MM.1S (cell line): ENCODE data around the gene ZPBP.

ENCODE experiments used
- DNase-seq: peaks from one replicate; pipeline ENCODE4 v3.0.0-alpha.2; 2015
- H2AFZ ChIP-seq: fragments of 300-600 bp; sonication (generic); 2 replicates; pipeline ENCODE4 v1.6.0; 2016; ENCODE audit warnings: antibody characterized with exemption, low read length
- H3F3A ChIP-seq: fragments of 300-600 bp; sonication (generic); 2 replicates; pipeline ENCODE4 v1.6.1; 2016; ENCODE audit warnings: mild to moderate bottlenecking, antibody characterized with exemption, low read length, moderate library complexity, mixed read lengths; ENCODE audit not compliant: insufficient read depth
- H3K27ac ChIP-seq: fragments of 300-600 bp; sonication (generic); 2 replicates; pipeline ENCODE4 v1.5.1; 2016; ENCODE audit warnings: mild to moderate bottlenecking, low read length
- H3K27me3 ChIP-seq: fragments of 300-600 bp; sonication (generic); replicated peaks from 2 replicates; pipeline ENCODE4 v1.6.0; 2016; ENCODE audit warnings: low read length; ENCODE audit not compliant: insufficient read depth
- H3K36me3 ChIP-seq: fragments of 300-600 bp; sonication (generic); replicated peaks from 2 replicates; pipeline ENCODE4 v1.6.1; 2016; ENCODE audit warnings: mild to moderate bottlenecking, low read length, mixed read lengths; ENCODE audit not compliant: insufficient read depth
- H3K4me1 ChIP-seq: fragments of 300-600 bp; sonication (generic); 2 replicates; pipeline ENCODE4 v1.6.1; 2016; ENCODE audit warnings: low read length, mixed read lengths
- H3K4me2 ChIP-seq: fragments of 300-600 bp; sonication (generic); 2 replicates; pipeline ENCODE4 v1.6.0; 2016; ENCODE audit warnings: low read depth, low read length
- H3K4me3 ChIP-seq: fragments of 300-600 bp; sonication (generic); 2 replicates; pipeline ENCODE4 v1.5.1; 2016; ENCODE audit warnings: low read length, mixed read lengths
- H3K79me2 ChIP-seq: fragments of 300-600 bp; sonication (generic); 2 replicates; pipeline ENCODE4 v1.6.1; 2016; ENCODE audit warnings: mixed run types, low read length, mixed read lengths
- H3K9ac ChIP-seq: fragments of 300-600 bp; sonication (generic); 2 replicates; pipeline ENCODE4 v1.6.1; 2016; ENCODE audit warnings: low read length, mixed read lengths
- H3K9me2 ChIP-seq: fragments of 300-600 bp; sonication (generic); replicated peaks from 2 replicates; pipeline ENCODE4 v1.6.1; 2016; ENCODE audit warnings: mild to moderate bottlenecking, low read length, mixed read lengths; ENCODE audit not compliant: insufficient read depth
- H3K9me3 ChIP-seq: fragments of 300-600 bp; sonication (generic); replicated peaks from 2 replicates; pipeline ENCODE4 v1.6.1; 2016; ENCODE audit warnings: mild to moderate bottlenecking, low read length, mixed read lengths; ENCODE audit not compliant: insufficient read depth
- H4K20me1 ChIP-seq: fragments of 300-600 bp; sonication (generic); 2 replicates; pipeline ENCODE4 v1.6.1; 2016; ENCODE audit warnings: mild to moderate bottlenecking, low read length, moderate library complexity, mixed read lengths; ENCODE audit not compliant: insufficient read depth
- EZH2 ChIP-seq: fragments of 300-600 bp; sonication (generic); optimal IDR thresholded peaks from 2 replicates; pipeline ENCODE3; 2017; ENCODE audit warnings: low read depth, mild to moderate bottlenecking, antibody characterized with exemption, low read length, mixed read lengths
- EZH2phosphoT487 ChIP-seq: fragments of 300-600 bp; sonication (generic); IDR thresholded peaks from 2 replicates; pipeline ENCODE4 v1.6.1; 2018; ENCODE audit warnings: antibody characterized with exemption, low read length
- TF ChIP-seq, protein P1 (sequence below): fragments of 300-600 bp; sonication (generic); IDR thresholded peaks from 2 replicates; pipeline ENCODE4 v1.5.1; 2016; ENCODE audit warnings: antibody characterized with exemption, low read length, mixed read lengths

Gene ZPBP

GRCh38 chr7:49986191-49986590 lies 106.9 kb downstream of the ZPBP start:
- Histone ChIP-seq H4K20me1 (no peaks in the 10 kb centered on the region), H3K9me2 (no peaks in the 10 kb centered on the region), H3K79me2 (no peaks in the 10 kb centered on the region), H3K27ac (no peak overlapping the region), H3K27me3 (no peaks in the 10 kb centered on the region), H3K9me3 (no peaks in the 10 kb centered on the region), H3K9ac (no peak overlapping the region), H2AFZ (no peak overlapping the region), H3K4me2 (no peak overlapping the region), H3F3A (no peaks in the 10 kb centered on the region), H3K4me3 (no peak overlapping the region), H3K4me1 (no peaks in the 10 kb centered on the region), H3K36me3 (no peaks in the 10 kb centered on the region)
- TF ChIP-seq, protein P1, sequence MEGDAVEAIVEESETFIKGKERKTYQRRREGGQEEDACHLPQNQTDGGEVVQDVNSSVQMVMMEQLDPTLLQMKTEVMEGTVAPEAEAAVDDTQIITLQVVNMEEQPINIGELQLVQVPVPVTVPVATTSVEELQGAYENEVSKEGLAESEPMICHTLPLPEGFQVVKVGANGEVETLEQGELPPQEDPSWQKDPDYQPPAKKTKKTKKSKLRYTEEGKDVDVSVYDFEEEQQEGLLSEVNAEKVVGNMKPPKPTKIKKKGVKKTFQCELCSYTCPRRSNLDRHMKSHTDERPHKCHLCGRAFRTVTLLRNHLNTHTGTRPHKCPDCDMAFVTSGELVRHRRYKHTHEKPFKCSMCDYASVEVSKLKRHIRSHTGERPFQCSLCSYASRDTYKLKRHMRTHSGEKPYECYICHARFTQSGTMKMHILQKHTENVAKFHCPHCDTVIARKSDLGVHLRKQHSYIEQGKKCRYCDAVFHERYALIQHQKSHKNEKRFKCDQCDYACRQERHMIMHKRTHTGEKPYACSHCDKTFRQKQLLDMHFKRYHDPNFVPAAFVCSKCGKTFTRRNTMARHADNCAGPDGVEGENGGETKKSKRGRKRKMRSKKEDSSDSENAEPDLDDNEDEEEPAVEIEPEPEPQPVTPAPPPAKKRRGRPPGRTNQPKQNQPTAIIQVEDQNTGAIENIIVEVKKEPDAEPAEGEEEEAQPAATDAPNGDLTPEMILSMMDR: no peak
- TF ChIP-seq EZH2: no peak
- TF ChIP-seq EZH2phosphoT487: no peak
- DNase-seq: no peak

DNA sequence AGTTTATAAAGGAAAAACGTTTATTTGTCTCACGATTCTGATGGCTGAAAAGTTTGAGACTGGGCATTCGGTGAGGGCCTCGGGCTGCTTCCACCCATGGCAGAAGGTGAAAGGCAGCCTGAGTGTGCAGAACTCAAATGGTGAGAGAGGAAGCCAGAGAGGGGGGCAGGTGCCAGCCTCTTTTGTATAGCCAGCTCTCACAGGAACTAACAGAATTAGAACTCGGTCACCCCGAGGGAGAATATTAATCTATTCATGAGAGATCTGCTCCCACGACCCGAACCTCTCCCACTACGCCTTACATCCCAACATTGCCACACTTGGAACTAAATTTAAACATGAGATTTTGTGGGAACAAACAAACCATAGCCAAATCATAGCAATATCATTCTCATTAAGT lies 112.6 kb downstream of the ZPBP start:
- H3K4me2 ChIP-seq: no peak overlapping the region
- H4K20me1 ChIP-seq: no peaks in the 10 kb centered on the region
- H3K4me1 ChIP-seq: no peaks in the 10 kb centered on the region
- no peak overlapping the region for H3K9ac ChIP-seq
- H3K27ac ChIP-seq: no peak overlapping the region
- H2AFZ ChIP-seq: 0 out of 2 replicates have a peak overlapping the region, but pooled peaks have one; percentile 19
- TF ChIP-seq EZH2 (no peak), EZH2phosphoT487 (no peak)
- TF ChIP-seq, protein P1: no peak
- no peaks in the 10 kb centered on the region for H3K9me3 ChIP-seq
- no peaks in the 10 kb centered on the region for H3K36me3 ChIP-seq
- H3K9me2 ChIP-seq: no peaks in the 10 kb centered on the region
- no peaks in the 10 kb centered on the region for H3K79me2 ChIP-seq
- no peaks in the 10 kb centered on the region; the same call in 1 of the 2 replicates for H3F3A ChIP-seq
- no peak for DNase-seq
- no peaks in the 10 kb centered on the region for H3K27me3 ChIP-seq
- no peak overlapping the region for H3K4me3 ChIP-seq

DNA sequence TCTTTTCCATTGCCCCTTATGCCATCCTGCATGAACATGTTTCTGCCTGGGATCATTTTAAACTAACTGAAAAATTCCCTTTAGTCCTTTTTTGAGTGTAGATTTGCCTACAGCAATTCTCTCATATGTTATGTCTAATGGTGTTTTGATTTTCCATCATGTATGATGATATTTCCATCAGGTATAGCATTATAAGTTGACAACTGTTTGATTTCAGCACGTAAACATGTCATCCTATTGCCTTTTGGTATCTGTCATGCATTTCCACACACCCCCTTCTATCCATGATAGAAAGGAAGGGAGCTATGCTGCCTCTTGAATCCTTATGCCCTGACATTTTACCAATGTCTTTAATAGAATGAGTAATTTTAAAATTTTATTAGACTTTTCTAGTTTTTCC lies 116.8 kb downstream of the ZPBP start:
- Histone ChIP-seq H2AFZ (no peak overlapping the region), H3K27me3 (no peaks in the 10 kb centered on the region), H3K27ac (no peak overlapping the region), H3K9me3 (no peaks in the 10 kb centered on the region), H3K9ac (no peak overlapping the region), H3F3A (no peaks in the 10 kb centered on the region; the same call in 1 of the 2 replicates), H3K9me2 (no peaks in the 10 kb centered on the region), H3K4me2 (no peak overlapping the region), H3K36me3 (no peaks in the 10 kb centered on the region), H3K79me2 (no peaks in the 10 kb centered on the region), H3K4me1 (no peaks in the 10 kb centered on the region), H3K4me3 (no peak overlapping the region), H4K20me1 (no peaks in the 10 kb centered on the region)
- DNase-seq: no peak
- TF ChIP-seq EZH2phosphoT487 (no peak), EZH2 (no peak)
- TF ChIP-seq, protein P1: no peak
